Astrocyte of the spinal cord (primary cell): Measurements from ENCODE around the gene PSMD5.

Experiments used
- DNase-seq: peaks from one replicate; pipeline ENCODE4 v3.0.0; 2011; ENCODE audit warnings: low read depth, low spot score
- H3K4me3 ChIP-seq: 2 replicates; pipeline ENCODE4 v1.5.1; 2011; ENCODE audit warnings: low read depth, mild to moderate bottlenecking, low read length, moderate library complexity
- CTCF ChIP-seq: IDR thresholded peaks from 2 replicates; pipeline ENCODE4 v1.5.1; 2012; ENCODE audit warnings: low read depth, mild to moderate bottlenecking, low read length, inconsistent platforms
- in situ Hi-C: cut with HindIII; loops from 2 replicates; pipeline ENCODE4 v1.10.0; 2017; ENCODE audit warnings: low sequenced_read_pairs

Gene PSMD5

GRCh38 chr9:120874226-120875194 is 31.8 kb upstream of the PSMD5 start:
- no peak for TF ChIP-seq CTCF
- in situ Hi-C loops, result no loop called here
- H3K4me3 ChIP-seq, result no peak overlapping the region
- DNase-seq, result no peak

- no peak for DNase-seq
- in situ Hi-C loops, result no loop called here
- H3K4me3 ChIP-seq, result no peak overlapping the region
- TF ChIP-seq CTCF, result no peak
Measured at GRCh38 chr9:120873512-120873911, 30.8 kb upstream of the PSMD5 start.

GRCh38 chr9:120872791-120873502 is 30.2 kb upstream of the PSMD5 start:
- TF ChIP-seq CTCF, result no peak
- in situ Hi-C loops, result no loop called here
- no peak for DNase-seq
- H3K4me3 ChIP-seq, result no peak overlapping the region

DNA sequence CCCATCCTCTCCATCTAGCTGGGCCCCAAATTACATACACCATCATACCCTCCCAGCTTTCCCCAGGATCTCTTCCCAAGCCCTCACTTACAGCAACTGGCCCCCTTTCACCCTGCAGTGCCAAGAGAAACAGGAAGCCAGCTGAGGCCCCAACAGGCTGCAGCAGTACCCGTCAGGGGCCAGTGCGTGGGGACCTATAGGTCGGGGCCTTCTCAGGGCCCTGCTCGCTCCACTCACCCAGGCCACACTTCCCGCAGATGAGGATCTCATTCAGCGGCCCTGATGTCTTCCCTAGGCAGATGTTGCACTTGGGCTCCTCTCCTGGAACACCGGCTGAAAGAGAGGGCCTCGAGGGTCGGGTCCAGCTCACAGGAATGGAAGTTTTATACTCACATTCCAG is 27.5 kb upstream of the PSMD5 start:
- in situ Hi-C loops, result no loop called here
- DNase-seq, result no peak
- no peak for TF ChIP-seq CTCF
- H3K4me3 ChIP-seq, result no peak overlapping the region

DNA sequence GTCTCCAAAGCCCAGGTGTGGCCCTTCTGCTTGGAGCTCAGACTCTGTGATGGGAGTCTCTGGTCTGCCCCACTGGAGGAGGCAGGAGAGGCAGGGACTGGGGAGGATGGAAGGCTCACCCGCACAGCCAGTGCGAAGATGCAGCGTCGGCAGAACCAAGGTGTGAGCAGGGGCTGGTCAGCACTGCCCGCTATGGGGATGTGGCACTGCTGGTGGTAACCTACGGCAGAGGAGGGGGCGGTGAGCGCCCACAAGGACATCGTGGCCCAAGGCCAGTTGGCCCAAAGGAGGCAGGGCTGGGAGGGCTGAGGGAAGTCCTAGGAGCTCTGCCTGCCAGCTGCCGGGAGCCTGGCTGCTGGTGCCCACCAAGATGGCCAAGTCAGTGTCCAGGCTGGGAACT is 27.0 kb upstream of the PSMD5 start:
- no peak for DNase-seq
- no peak overlapping the region for H3K4me3 ChIP-seq
- no peak for TF ChIP-seq CTCF
- in situ Hi-C loops, result no loop called here

DNA sequence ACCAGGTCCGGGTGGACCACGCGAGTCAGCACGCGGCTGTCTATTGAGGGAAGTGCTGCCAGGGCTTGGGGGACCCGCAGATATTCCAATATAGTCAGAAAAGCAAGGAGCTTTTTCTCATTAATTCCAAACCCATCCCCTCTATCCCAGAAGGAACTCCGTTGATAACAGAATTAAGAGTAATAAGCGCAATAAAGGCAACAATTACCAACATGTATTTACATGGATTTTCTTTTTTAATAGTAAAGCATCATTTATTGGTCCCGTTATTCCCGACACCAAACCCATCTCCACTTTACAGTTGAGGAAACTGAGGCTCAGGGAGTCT is 26.6 kb upstream of the PSMD5 start:
- in situ Hi-C loops, result no loop called here
- peak overlapping the region; percentile 37 for H3K4me3 ChIP-seq
- TF ChIP-seq CTCF, result no peak
- DNase-seq, result no peak
